HG03139 (cell line): ENCODE measurements around the gene RNF169.
"Not testable (repeated sequence)": the region's sequence is repeated elsewhere in the genome, so short reads cannot be mapped to it uniquely, and the experiment has no call there.

Source experiments
- ATAC-seq: cut with Tn5 transposase; IDR thresholded peaks from one replicate; pipeline ENCODE4 v1.9.1; 2021; ENCODE audit not compliant: unreplicated experiment

Gene RNF169

DNA sequence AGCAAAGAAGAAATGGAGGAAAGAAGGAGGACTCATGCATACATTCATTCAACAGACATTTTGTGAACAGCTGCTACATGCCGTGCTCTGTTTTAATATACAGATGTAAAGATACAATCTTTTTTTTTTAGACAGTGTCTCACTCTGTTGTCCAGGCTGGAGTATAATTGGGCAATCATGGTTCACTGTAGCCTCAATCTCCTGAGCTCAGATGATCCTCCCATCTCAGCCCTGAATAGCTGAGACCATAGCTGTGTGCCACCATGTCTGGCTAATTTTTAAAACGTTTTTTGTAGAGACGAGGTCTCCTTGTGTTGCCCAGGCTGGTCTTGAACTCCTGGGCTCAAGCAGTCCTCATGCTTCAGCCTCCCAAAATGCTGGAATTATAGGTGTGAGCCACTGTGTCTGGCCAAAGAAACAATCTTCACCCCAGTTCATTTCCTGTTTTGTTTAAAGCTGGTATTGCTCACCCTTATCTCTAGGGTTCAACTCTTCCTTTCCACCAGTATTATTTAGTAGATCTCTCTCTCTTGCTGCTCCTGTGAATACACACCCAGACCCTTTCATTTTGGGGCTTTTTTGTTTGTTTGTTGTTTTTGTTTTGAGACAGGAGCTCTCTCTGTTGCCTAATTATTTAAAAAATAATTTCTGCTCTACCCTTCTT lies 69.8 kb downstream of the RNF169 start:
- no peak for ATAC-seq

DNA sequence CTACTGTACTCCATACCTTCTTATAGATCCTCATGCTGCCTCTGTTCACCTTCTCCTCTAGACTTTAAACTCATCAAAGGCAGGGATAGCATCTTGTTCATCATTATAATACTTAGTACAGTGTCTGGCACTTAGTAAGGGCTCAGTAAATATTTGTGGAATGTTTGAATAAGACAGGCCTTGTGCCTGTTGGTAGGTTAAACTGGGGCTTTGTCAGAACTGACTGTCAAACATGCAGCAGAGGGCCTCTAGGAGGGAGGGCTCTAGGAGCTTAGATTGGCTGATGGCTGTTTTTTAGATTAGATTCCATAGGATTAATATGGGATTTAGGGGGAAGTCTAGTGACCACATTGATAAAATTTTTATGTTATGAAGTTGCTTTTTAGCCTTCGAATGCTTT lies 70.8 kb downstream of the RNF169 start:
- ATAC-seq = no peak

DNA sequence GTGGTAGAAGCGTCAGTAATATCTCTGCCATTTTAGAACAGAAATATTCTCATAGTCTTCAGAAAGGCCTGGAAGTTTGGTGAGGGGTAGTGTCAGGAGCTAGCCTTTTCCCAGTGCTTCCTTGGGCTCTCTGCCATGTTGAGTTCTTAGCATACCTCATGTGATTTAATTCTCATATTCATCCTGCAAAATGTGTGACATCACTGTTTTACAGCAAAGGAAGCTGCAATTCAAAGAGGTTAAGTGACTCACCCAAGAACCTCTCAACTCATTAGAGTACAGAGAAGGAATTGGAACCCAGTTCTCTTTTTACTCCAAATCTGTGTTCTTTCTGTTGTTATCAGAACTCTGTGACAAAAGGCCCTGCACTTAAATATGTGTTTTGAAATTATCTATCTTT lies 72.1 kb downstream of the RNF169 start:
- no peak for ATAC-seq

DNA sequence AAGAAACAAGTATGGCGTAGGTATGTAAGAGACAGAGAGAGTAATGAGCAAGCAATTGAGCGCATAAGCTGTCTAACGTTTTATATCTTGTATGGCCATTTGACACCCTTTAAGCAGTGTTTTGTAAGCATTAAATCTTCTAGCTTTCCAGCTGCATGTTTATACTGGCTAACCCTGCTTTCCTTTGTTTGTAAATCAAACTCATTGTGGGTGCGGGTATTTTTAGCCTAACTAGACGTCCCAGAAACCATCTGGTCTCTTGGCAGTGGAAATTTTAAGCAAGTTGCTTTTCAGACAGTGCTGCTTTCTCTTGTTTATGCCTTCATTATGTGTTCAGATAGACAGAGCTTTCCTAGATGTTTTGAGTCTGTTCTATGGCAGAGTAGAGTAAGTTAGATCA lies 73.5 kb downstream of the RNF169 start:
- ATAC-seq = no peak

GRCh38 chr11:74824285-74824982 lies 75.8 kb downstream of the RNF169 start:
- ATAC-seq = no peak

DNA sequence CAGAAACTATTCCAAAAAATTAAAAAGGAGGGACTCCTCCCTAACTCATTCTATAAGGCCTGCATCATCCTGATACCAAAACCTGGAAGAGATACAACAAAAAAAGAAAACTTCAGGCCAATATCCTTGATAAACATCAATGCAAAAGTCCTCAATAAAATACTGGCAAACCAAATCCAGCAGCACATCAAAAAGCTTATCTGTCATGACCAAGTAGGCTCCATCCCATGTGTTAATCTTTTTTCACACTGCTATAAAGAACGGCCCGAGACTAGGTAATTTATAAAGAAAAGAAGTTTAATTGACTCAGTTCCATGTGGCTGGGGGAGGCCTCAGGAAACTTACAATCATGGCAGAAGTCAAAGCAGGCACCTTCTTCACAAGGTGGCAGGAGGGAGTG lies 76.9 kb downstream of the RNF169 start:
- ATAC-seq = not testable (repeated sequence)

GRCh38 chr11:74826901-74827300 lies 78.3 kb downstream of the RNF169 start:
- ATAC-seq = no peak

DNA sequence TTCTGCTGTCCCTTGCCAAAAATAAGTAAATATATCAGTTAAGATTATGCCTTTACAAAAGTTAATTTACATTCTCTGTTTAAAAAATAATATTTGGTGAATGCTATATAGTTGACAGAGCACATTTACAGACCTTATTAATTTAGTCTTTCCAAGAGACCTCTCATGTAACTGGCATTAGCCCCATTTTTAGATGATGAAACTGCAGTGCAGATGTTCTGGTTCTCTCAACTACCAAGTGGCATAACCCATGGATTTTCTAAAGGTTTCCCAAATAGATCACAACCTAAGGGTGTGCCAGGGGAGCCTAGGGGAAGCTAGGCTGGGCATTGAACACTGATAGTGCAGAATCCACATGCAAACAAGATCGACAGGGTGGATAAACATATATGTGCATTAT lies 88.5 kb downstream of the RNF169 start:
- no peak for ATAC-seq

GRCh38 chr11:74838188-74838587 lies 89.5 kb downstream of the RNF169 start:
- no peak for ATAC-seq

DNA sequence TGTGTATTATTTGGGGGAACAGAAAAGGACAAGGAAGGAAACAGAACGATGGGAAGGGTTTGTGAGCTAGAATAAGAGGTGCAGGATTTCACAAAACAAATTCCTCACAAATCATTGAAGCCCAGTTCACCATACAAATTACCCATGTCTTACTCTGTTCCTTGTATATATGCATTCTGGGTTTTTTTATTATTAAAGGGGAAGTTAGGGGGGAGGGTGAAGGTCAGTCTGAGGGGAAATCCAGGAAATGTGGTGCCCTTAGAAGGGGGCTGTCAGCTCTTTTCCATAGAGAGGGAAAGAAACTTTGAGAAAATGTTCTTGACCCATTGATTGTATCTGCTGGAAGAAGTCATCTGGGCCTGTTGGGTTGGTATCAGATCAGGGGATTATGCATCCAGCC lies 90.8 kb downstream of the RNF169 start:
- ATAC-seq = no peak

DNA sequence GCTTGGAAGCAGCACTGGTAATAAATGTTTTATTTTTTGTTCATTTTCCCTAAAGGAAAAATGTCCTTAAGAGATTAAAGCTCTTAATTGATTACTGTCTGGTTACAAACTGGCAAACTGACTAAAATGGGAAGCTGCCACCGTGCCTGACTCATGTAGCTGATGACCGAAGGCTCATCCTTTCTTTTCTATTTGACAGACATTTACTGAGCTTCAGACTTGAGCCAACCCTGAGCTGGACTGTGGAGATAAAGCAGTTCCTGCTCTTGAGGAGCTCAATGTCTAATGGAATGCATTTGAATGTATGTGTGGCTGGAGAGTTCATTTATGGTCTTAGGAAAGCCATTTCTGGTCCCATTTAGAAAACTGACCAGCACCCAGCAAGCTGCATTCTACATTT lies 91.3 kb downstream of the RNF169 start:
- ATAC-seq = no peak

DNA sequence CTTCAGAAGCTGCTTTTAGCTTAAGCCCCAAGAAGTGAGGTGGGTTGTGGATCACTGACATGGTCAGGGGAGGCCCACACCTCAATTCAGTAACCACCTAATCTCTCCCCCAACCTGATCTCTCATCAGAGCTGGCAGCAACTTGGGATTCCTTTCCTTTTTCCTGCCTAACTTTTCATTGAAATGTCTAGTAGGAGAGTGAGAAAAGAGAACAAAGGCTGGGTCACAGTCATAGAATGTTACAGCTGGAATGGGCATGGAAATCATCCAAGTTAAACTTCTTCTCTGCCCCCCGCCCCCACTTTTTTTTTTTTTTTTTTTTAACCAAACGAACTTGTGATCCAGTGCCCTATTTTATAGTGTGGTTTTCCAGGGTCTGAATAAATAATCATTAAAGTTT lies 91.8 kb downstream of the RNF169 start:
- ATAC-seq = no peak

DNA sequence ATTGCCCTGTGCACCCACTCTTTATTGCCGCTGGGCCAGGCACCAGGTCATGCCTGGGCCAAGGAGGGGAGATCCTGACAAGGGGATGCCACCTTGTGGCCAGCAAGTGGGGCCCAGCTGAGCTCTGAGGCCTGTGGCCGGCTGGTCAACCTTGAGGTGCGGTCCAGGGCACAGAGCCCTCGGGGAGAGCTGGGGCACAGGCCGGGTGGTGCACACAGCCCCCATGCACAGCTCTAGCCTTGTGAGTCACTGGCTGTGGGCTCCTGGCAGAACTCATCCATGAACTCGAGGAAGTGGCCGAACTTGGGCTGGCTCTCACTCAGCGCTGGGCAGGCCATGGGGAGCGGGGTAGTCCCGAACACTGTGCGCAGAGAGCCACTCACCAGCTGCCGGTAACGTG lies 94.3 kb downstream of the RNF169 start:
- no peak for ATAC-seq

GRCh38 chr11:74844072-74844471 lies 95.4 kb downstream of the RNF169 start:
- ATAC-seq = no peak

GRCh38 chr11:74844865-74845264 lies 96.2 kb downstream of the RNF169 start:
- ATAC-seq = no peak

- no peak for ATAC-seq
Observed at GRCh38 chr11:74845978-74846517, 97.4 kb downstream of the RNF169 start.

DNA sequence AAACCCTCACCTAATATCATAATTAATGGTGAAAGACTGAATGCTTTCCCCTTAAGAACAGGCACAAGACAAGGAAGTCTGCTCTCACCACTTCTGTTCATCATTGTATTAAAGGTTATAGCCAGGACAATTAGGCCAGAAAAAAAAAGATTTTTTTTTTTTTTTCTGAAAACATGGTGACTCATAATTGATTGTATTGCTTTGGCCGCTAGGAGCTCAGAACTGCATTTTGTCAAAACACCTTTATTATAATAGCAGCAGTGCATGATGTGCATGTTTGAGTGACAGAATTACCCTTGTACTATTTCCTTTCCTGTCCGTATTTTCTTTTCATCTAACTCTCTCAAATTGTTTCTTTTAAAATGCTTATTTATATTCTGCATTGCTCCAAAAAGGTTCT lies 98.1 kb downstream of the RNF169 start:
- no peak for ATAC-seq

- ATAC-seq = no peak
Observed at GRCh38 chr11:74847395-74847794, 98.7 kb downstream of the RNF169 start.

- ATAC-seq = no peak
Observed at GRCh38 chr11:74847895-74848294, 99.2 kb downstream of the RNF169 start.

- no peak for ATAC-seq
Observed at GRCh38 chr11:74849525-74850391, 101.1 kb downstream of the RNF169 start.

DNA sequence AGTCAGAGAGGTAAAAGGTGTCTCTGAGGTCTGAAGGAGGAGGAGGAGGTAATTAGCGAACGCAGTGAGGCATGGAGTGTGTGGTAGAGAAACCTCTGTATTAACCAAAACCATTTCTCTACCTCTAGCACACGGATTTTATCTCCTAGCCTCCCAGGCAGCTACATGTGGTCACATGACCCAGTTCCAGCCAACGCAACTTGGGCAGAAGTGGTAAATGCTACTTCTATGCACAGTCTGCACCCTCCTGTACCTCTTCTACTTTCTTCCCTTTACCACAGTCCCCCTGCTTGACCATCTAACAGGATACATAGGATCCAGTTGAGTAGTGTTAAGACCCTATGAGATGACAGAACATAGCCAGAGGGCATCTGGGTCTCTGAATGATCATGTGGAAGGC lies 104.6 kb downstream of the RNF169 start:
- ATAC-seq = no peak

- ATAC-seq = no peak
Observed at GRCh38 chr11:74860743-74861142, 112.1 kb downstream of the RNF169 start.
